K562 (cell line): ENCODE results near the gene ATXN1L. TPM values are rescaled to one million over a fixed set of nuclear protein-coding genes. Genes with fewer than 3 reads are reported as not detected.
A peak's percentile ranks its signal among the peaks of the same experiment; 100 is the strongest.

Experiments used
- CLOCK ChIP-seq: fragments of 250-450 bp; sonication (Bioruptor Pico); IDR thresholded peaks from 2 replicates; pipeline ENCODE4 v1.4.0; 2020; ENCODE audit warnings: mild to moderate bottlenecking, moderate library complexity, borderline replicate concordance
- CTCFL ChIP-seq: IDR thresholded peaks from 2 replicates; pipeline ENCODE4 v1.6.1; 2011; ENCODE audit warnings: borderline replicate concordance, low read depth, mild to moderate bottlenecking, moderate library complexity, low read length; ENCODE audit not compliant: insufficient read depth, poor library complexity, severe bottlenecking
- E4F1 ChIP-seq: fragments of 250-450 bp; sonication (Bioruptor Pico); IDR thresholded peaks from 2 replicates; pipeline ENCODE4 v1.5.0; 2021; ENCODE audit warnings: mild to moderate bottlenecking, borderline replicate concordance
- LARP7 ChIP-seq: fragments of 450-650 bp; IDR thresholded peaks from 2 replicates; pipeline ENCODE4 v1.6.1; 2016
- PCBP2 ChIP-seq: fragments of 200-400 bp; formaldehyde crosslinking; IDR thresholded peaks from 2 replicates; pipeline ENCODE4 v1.6.1; 2018; ENCODE audit warnings: low read length, low read depth, mild to moderate bottlenecking, moderate library complexity; ENCODE audit not compliant: poor library complexity, severe bottlenecking
- PHF20 ChIP-seq: fragments of 450-650 bp; IDR thresholded peaks from 2 replicates; pipeline ENCODE4 v1.6.1; 2018; ENCODE audit not compliant: partially characterized antibody
- RAD21 ChIP-seq, 2 experiments: fragments of 250-450 bp in 1 of 2; fragments of 450-650 bp in 1 of 2; sonication (Bioruptor Pico) in 1 of 2; formaldehyde crosslinking in 1 of 2; IDR thresholded peaks in 1 of 2; conservative IDR thresholded peaks in 1 of 2; 2 replicates each; pipeline versions ENCODE4 v1.4.0 to v1.8.0; 2020 to 2022; ENCODE audit warnings: mild to moderate bottlenecking in 2 of 2, moderate library complexity in 1 of 2
- TFAP4 ChIP-seq: sonication (generic); formaldehyde crosslinking; IDR thresholded peaks from 2 replicates; pipeline ENCODE4 v1.8.0; 2022; ENCODE audit warnings: missing genetic modification reagents, mild to moderate bottlenecking, moderate library complexity, borderline replicate concordance
- ZBTB49 ChIP-seq: sonication (generic); formaldehyde crosslinking; IDR thresholded peaks from 2 replicates; pipeline ENCODE4 v1.8.0; 2022; ENCODE audit warnings: missing genetic modification reagents, mild to moderate bottlenecking, borderline replicate concordance
- ZC3H8 ChIP-seq: fragments of 450-650 bp; IDR thresholded peaks from 2 replicates; pipeline ENCODE4 v1.6.1; 2017
- ZNF436 ChIP-seq: fragments of 250-450, 450-650 bp; sonication (Bioruptor Pico); formaldehyde crosslinking; IDR thresholded peaks from 2 replicates; pipeline ENCODE4 v1.7.0; 2020; ENCODE audit warnings: mild to moderate bottlenecking
- ZNF449 ChIP-seq: fragments of 250-450 bp; sonication (Bioruptor Pico); IDR thresholded peaks from 2 replicates; pipeline ENCODE4 v1.8.0; 2022; ENCODE audit warnings: moderate library complexity, mild to moderate bottlenecking, inconsistent platforms
- ZNF583 ChIP-seq: fragments of 250-450 bp; sonication (Bioruptor Pico); IDR thresholded peaks from 2 replicates; pipeline ENCODE4 v1.4.0; 2020
- polyA plus RNA-seq, 8 experiments: library from polyadenylated mRNA; depleted of rRNA in 4 of 8; stranded (reverse) in 5 of 8; unstranded in 3 of 8; fragments of >200 nt; fragmentation: Nextera tagmentation in 2 of 8; fragmentation: Illumina TruSeq in 1 of 8; extraction: Ambion mirVana in 2 of 8; extraction: Trizol in 1 of 8; gene quantifications; 2 replicates each; pipeline versions ENCODE4 v1.2.1 to v1.2.3, GENCODE V29; 2011 to 2014; ENCODE audit warnings: inconsistent platforms in 1 of 8, missing spikeins in 1 of 8
- total RNA-seq, 7 experiments: library from RNA; depleted of rRNA in 6 of 7; stranded (reverse); fragments of >200 nt in 6 of 7; fragmentation: Illumina TruSeq in 2 of 7; extraction: Trizol in 2 of 7; gene quantifications; 2 replicates each; pipeline versions ENCODE4 v1.2.1 to v1.2.3, GENCODE V29; 2011 to 2021; ENCODE audit warnings: low replicate concordance in 1 of 7

ATXN1L gene
- total and polyA plus RNA-seq, 9 of the 15 experiments (the other 6 are each of a cell fraction or from before 2014, with no cell fraction given), result 1.4 to 11.3 (median 9.3) TPM

GRCh38 chr16:71845639-71846430 lies at the start of gene ATXN1L (continued):
- TF ChIP-seq E4F1 (CRISPR knock-in tag), result no peak
- peak in 1 of 2 experiments; percentile 11; a peak in 1 of 4 replicates for TF ChIP-seq RAD21 (CRISPR knock-in tag; conservative IDR thresholded peaks at IDR 0.05 in 1 of 2, IDR thresholded peaks at IDR 0.05 in 1 of 2)
- no peak for TF ChIP-seq ZNF583 (CRISPR knock-in tag)
- TF ChIP-seq TFAP4 (CRISPR knock-in tag), result peak; percentile 61; the same call in 1 of the 2 replicates
- TF ChIP-seq CTCFL, result peak; percentile 7
- no peak for TF ChIP-seq ZBTB49 (CRISPR knock-in tag)
- TF ChIP-seq PHF20, result peak; percentile 93
- TF ChIP-seq CLOCK (CRISPR knock-in tag), result no peak
- TF ChIP-seq LARP7, result no peak
- TF ChIP-seq ZNF436 (CRISPR knock-in tag), result no peak
- 0 out of 2 replicates have a peak, but pooled peaks have one; percentile 28 for TF ChIP-seq ZNF449
- no peak for TF ChIP-seq ZC3H8
- TF ChIP-seq PCBP2, result no peak
